ENCODE results near the gene MYEOV.

Gene MYEOV

GRCh38 chr11:69275178-69275577 lies 18.8 kb upstream of the MYEOV start:
- no peak for DNase-seq (ENCODE audit: low spot score)
- no peak for TF ChIP-seq CTCF (IDR thresholded peaks at IDR 0.05; ENCODE audit: extremely low read depth, insufficient read depth, missing control alignments)
- in situ Hi-C loops (cut with MboI; ENCODE audit: low pct_unique_long_range_greater_than_20kb, low sequenced_read_pairs, unreplicated experiment) = no loop called here

DNA sequence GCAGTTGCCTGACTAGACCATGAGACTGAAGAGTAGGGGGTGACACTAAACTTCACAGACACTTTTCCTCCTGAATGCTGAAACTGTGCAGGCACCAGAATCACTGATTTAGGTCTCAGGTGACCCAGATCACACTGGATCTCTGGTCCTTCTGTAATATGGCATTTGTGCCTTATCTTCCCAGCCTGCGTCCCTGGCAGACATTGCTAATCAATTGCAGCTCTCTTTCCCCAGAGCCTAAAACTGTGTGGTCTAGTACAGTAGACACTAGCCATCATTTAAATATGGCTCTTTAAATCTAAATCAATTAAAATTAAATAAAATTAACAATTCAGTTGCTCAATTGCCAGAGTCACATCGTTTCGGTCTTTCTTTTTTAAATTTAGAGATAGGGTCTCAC lies 17.8 kb upstream of the MYEOV start:
- TF ChIP-seq CTCF (IDR thresholded peaks at IDR 0.05; ENCODE audit: extremely low read depth, insufficient read depth, missing control alignments) = no peak
- no peak for DNase-seq (ENCODE audit: low spot score)
- in situ Hi-C loops (cut with MboI; ENCODE audit: low pct_unique_long_range_greater_than_20kb, low sequenced_read_pairs, unreplicated experiment) = no loop called here

DNA sequence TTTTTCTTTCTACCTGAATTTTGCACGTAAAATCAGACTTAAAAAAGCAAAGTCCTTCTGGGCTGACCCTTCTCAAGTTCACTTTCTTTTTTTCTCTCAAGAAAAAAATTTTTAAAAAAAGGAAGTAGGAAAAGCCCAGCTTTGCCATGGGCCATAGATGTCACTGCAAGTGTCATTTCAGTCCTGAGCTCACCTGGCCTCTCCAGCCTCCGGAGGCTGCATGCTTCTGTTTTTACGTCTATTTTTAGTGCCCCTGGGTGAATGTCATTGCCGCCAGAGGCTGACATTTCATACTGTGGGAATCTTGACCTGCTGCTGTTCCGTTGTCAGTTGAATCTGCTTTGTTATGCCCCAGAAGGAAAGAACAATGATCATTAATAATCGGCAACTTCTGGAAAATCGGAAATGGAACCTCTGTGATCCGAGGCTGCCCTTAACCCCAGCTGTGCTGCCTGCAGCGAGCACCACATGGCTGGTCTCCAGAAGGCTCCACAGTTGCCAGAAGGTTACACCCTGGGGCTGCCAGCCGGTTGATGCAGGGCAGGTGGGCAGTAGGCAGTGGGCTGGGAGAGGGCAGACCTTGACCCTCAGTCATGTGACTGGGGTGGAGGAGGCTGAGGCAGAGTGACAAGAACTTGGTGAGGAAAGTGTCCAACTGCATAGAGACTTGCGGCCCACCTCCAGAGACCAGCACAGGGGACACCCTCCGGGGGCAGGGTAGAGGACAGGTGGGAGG lies 16.7 kb upstream of the MYEOV start:
- DNase-seq (ENCODE audit: low spot score) = peak; percentile 86
- in situ Hi-C loops (cut with MboI; ENCODE audit: low pct_unique_long_range_greater_than_20kb, low sequenced_read_pairs, unreplicated experiment) = no loop called here
- no peak for TF ChIP-seq CTCF (IDR thresholded peaks at IDR 0.05; ENCODE audit: extremely low read depth, insufficient read depth, missing control alignments)

DNA sequence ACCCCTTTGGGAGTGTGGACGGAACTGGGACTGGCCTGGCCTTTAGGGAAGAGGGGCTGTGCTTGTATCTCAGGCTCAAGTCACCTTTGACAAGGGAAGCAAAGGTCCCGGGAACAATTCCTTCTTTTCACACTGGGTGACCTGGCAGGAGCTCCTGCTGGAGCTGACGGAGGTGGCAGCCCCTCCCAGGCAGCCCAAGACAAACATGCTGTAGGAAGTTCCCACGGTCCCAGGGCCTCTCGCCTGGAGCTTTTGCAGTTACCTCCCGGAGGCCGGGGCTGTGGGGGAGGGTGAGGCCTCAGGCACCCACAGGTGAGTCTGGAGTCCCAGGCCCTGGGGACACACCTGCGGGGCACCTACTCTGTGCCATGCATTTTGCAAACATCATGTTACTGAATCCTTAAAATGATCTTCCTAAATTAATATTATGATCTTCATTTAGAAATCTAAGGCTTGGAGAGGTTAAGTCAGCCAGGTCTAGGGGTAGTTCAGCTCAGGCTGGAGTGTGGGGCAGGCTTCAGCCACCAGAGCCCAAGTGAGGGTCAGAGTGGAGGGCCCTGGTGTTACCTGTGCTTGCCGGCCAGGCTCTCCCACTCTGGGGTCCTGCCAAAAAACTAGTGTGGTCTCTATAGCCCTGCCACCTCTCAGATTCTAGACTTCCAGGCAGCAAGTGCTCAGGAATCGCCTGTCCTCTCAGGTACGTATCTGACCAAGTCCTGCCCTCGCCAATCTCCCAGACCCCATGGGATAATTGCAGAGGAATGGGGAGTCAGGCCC lies 15.7 kb upstream of the MYEOV start:
- in situ Hi-C loops (cut with MboI; ENCODE audit: low pct_unique_long_range_greater_than_20kb, low sequenced_read_pairs, unreplicated experiment) = no loop called here
- no peak for TF ChIP-seq CTCF (IDR thresholded peaks at IDR 0.05; ENCODE audit: extremely low read depth, insufficient read depth, missing control alignments)
- no peak for DNase-seq (ENCODE audit: low spot score)

DNA sequence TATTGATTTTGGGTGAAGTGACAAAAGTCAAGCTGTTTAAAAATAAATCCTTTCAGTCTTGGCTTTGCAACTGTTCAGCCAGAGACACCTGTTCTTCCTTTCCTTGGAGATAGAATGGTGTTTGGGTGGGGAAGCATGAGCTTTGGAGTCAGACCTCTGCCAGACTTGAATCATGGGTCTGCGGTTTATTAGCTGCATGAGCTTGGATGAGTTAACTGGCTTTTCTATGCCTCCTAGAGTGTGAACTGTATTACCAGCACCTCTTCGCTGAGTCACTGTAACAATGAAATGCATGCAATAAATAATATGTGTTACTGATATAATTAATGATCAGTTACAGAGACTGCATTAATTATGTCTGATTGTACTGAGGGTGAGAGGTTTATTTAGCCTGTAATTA lies 13.5 kb upstream of the MYEOV start:
- TF ChIP-seq CTCF (IDR thresholded peaks at IDR 0.05; ENCODE audit: extremely low read depth, insufficient read depth, missing control alignments) = no peak
- in situ Hi-C loops (cut with MboI; ENCODE audit: low pct_unique_long_range_greater_than_20kb, low sequenced_read_pairs, unreplicated experiment) = no loop called here
- DNase-seq (ENCODE audit: low spot score) = no peak

DNA sequence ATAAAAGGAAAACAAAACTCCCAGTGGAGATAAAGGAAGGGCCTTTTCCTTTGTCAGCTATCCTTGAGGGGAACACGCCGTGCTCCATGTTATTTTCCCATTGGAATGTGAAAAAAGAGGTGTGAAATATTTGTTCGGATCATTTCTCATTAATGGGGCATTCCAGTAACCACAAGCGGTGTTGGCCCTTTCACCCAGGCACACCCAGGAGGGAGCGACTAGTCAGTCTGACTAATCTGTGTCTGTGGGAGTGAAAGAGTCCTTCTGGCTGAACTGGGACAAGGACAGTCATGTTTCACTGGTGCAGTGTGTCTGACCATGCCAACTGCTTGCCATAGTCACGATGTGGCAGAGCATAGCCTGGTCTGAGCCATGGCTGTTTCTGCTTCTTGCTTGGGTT lies 13.0 kb upstream of the MYEOV start:
- no peak for TF ChIP-seq CTCF (IDR thresholded peaks at IDR 0.05; ENCODE audit: extremely low read depth, insufficient read depth, missing control alignments)
- in situ Hi-C loops (cut with MboI; ENCODE audit: low pct_unique_long_range_greater_than_20kb, low sequenced_read_pairs, unreplicated experiment) = no loop called here
- no peak for DNase-seq (ENCODE audit: low spot score)

Data from GM13977 (cell line).